ENCODE data around the gene LIM2. TPM values are rescaled to one million over a fixed set of nuclear protein-coding genes. Genes with fewer than 3 reads are reported as not detected.
A peak's percentile ranks its signal among the peaks of the same experiment; 100 is the strongest.
"Not testable (repeated sequence)": the region's sequence is repeated elsewhere in the genome, so short reads cannot be mapped to it uniquely, and the experiment has no call there.

LIM2 gene
- total RNA-seq, 4 donors from 2014 or later = not detected

- 89 to 91% methylated on average over 11 to 15 of the region's 15 CpGs for WGBS, 2 donors (ENCODE audit: low coverage in 1 of 2)
- Histone ChIP-seq H3K27me3 (no peaks in the 10 kb centered on the region), H3K27ac (no peak overlapping the region), H3K4me1 (no peaks in the 10 kb centered on the region), H3K4me3 (no peak overlapping the region), H3K36me3 (no peaks in the 10 kb centered on the region), H3K9me3 (no peaks in the 10 kb centered on the region)
- in situ Hi-C loops (cut with MboI; ENCODE audit: low pct_ligation_motif_present in 1 of 4, low pct_unique_long_range_greater_than_20kb in 1 of 4, low sequenced_read_pairs in 3 of 4) (no loop called here), intact Hi-C loops (cut with DNase I; ENCODE audit: low total_unique reads) (no loop called here)
- no peak for DNase-seq
- TF ChIP-seq POLR2A (IDR thresholded peaks at IDR 0.05) = no peak
- TF ChIP-seq EP300 (IDR thresholded peaks at IDR 0.05; ENCODE audit: low read depth) = no peak
- no peak for TF ChIP-seq CTCF (IDR thresholded peaks at IDR 0.05)
- no peak for TF ChIP-seq POLR2AphosphoS5 (IDR thresholded peaks at IDR 0.05)
Observed at GRCh38 chr19:51410950-51411748, 23.4 kb upstream of the LIM2 start.

- no peaks in the 10 kb centered on the region for H3K4me1 ChIP-seq
- WGBS, 2 donors (ENCODE audit: low coverage in 1 of 2) = 22% methylated on average over 6 of the region's 6 CpGs; no CpG with 5 or more reads in 1 of the 2 donors
- peaks cover 0 to 3% of the 10 kb centered on the region in 2 donors for H3K9me3 ChIP-seq
- TF ChIP-seq CTCF (IDR thresholded peaks at IDR 0.05) (peak; percentile 40 to 68 (median 47)), POLR2A (IDR thresholded peaks at IDR 0.05) (no peak)
- intact Hi-C loops (cut with DNase I; ENCODE audit: low total_unique reads) (no loop called here), in situ Hi-C loops (cut with MboI; ENCODE audit: low pct_ligation_motif_present in 1 of 4, low pct_unique_long_range_greater_than_20kb in 1 of 4, low sequenced_read_pairs in 3 of 4) (no loop called here)
- no peak overlapping the region for H3K4me3 ChIP-seq
- no peaks in the 10 kb centered on the region for H3K36me3 ChIP-seq
- H3K27ac ChIP-seq = no peak overlapping the region
- peak; percentile 37 for DNase-seq
- no peaks in the 10 kb centered on the region for H3K27me3 ChIP-seq
Observed at GRCh38 chr19:51407511-51408131, 19.8 kb upstream of the LIM2 start.

GRCh38 chr19:51402117-51402516 lies 14.3 kb upstream of the LIM2 start:
- Histone ChIP-seq H3K27ac (no peak overlapping the region), H3K27me3 (no peaks in the 10 kb centered on the region), H3K9me3 (peaks cover 0 to 15% of the 10 kb centered on the region in 2 donors), H3K36me3 (no peaks in the 10 kb centered on the region), H3K4me1 (no peaks in the 10 kb centered on the region), H3K4me3 (no peak overlapping the region)
- WGBS, 2 donors (ENCODE audit: low coverage in 1 of 2) = 94 to 95% methylated on average over 7 to 9 of the region's 9 CpGs
- no peak for DNase-seq
- intact Hi-C loops (cut with DNase I; ENCODE audit: low total_unique reads) = no loop called here
- TF ChIP-seq POLR2A (IDR thresholded peaks at IDR 0.05) (no peak), EP300 (IDR thresholded peaks at IDR 0.05; ENCODE audit: low read depth) (no peak), CTCF (IDR thresholded peaks at IDR 0.05) (no peak), POLR2AphosphoS5 (IDR thresholded peaks at IDR 0.05) (no peak)
- in situ Hi-C loops (cut with MboI; ENCODE audit: low pct_ligation_motif_present in 1 of 4, low pct_unique_long_range_greater_than_20kb in 1 of 4, low sequenced_read_pairs in 3 of 4) = no loop called here

- H3K36me3 ChIP-seq; H3K4me1 ChIP-seq; H3K27me3 ChIP-seq; DNase-seq; intact Hi-C loops (cut with DNase I; ENCODE audit: low total_unique reads); in situ Hi-C loops (cut with MboI; ENCODE audit: low pct_ligation_motif_present in 1 of 4, low pct_unique_long_range_greater_than_20kb in 1 of 4, low sequenced_read_pairs in 3 of 4); H3K27ac ChIP-seq; H3K4me3 ChIP-seq: not testable (repeated sequence)
- WGBS, 2 donors (ENCODE audit: low coverage in 1 of 2) = 84 to 85% methylated on average over 5 to 7 of the region's 7 CpGs
- H3K9me3 ChIP-seq = peaks cover 0 to 15% of the 10 kb centered on the region in 2 donors
Observed at GRCh38 chr19:51399936-51400335, 12.2 kb upstream of the LIM2 start.
